Smooth muscle cell (in vitro differentiated cells): ENCODE results near the gene CDK14. TPM values are rescaled to one million over a fixed set of nuclear protein-coding genes. Genes with fewer than 3 reads are reported as not detected.

Experiments used
- DNase-seq: peaks from one replicate; lab custom pipeline; 2025; ENCODE audit not compliant: unreplicated experiment; lab: John Stamatoyannopoulos, UW
- H2AFZ ChIP-seq: fragments of 200-600 bp; sonication (generic); 2 replicates; pipeline ENCODE4 v1.6.0; 2016; ENCODE audit warnings: antibody characterized with exemption, low read depth, mild to moderate bottlenecking
- H3F3A ChIP-seq: fragments of 200-600 bp; sonication (generic); 2 replicates; pipeline ENCODE4 v1.6.0; 2017; ENCODE audit warnings: antibody characterized with exemption, low read depth
- H3K27ac ChIP-seq: fragments of 200-600 bp; sonication (generic); 2 replicates; pipeline ENCODE4 v1.5.1; 2016; ENCODE audit warnings: low read depth, mild to moderate bottlenecking
- H3K27me3 ChIP-seq: fragments of 200-600 bp; sonication (generic); 2 replicates; pipeline ENCODE4 v1.6.1; 2016; ENCODE audit warnings: low read depth, mild to moderate bottlenecking
- H3K36me3 ChIP-seq: fragments of 200-600 bp; sonication (generic); 2 replicates; pipeline ENCODE4 v1.5.1; 2016; ENCODE audit warnings: low read depth
- H3K4me1 ChIP-seq: fragments of 200-600 bp; sonication (generic); 2 replicates; pipeline ENCODE4 v1.5.1; 2016; ENCODE audit warnings: low read depth
- H3K4me2 ChIP-seq: fragments of 200-600 bp; sonication (generic); 2 replicates; pipeline ENCODE4 v1.6.0; 2016; ENCODE audit warnings: mild to moderate bottlenecking
- H3K4me3 ChIP-seq: fragments of 200-600 bp; sonication (generic); 2 replicates; pipeline ENCODE4 v1.5.1; 2016; ENCODE audit warnings: mild to moderate bottlenecking
- H3K79me2 ChIP-seq: fragments of 200-600 bp; sonication (generic); 2 replicates; pipeline ENCODE4 v1.6.0; 2016; ENCODE audit warnings: low read depth, mild to moderate bottlenecking
- H3K9ac ChIP-seq: fragments of 200-600 bp; sonication (generic); 2 replicates; pipeline ENCODE4 v1.6.0; 2016; ENCODE audit warnings: low read depth
- H3K9me3 ChIP-seq: fragments of 200-600 bp; sonication (generic); replicated peaks from 2 replicates; pipeline ENCODE4 v1.5.1; 2016; ENCODE audit warnings: low read depth
- H4K20me1 ChIP-seq: fragments of 200-600 bp; sonication (generic); 2 replicates; pipeline ENCODE4 v1.6.0; 2016; ENCODE audit warnings: low read depth
- CTCF ChIP-seq: fragments of 200-600 bp; sonication (generic); IDR thresholded peaks from 2 replicates; pipeline ENCODE4 v1.5.1; 2017; ENCODE audit warnings: borderline replicate concordance, mild to moderate bottlenecking, antibody characterized with exemption; ENCODE audit not compliant: insufficient read depth, poor library complexity, severe bottlenecking
- WGBS: methylation state at CpG from one replicate; pipeline ENCODE4 v1.1.7; 2016; ENCODE audit warnings: low lambda C conversion rate; 5-methylcytosine and 5-hydroxymethylcytosine counted together
- polyA plus RNA-seq: library from polyadenylated mRNA; unstranded; fragments of >200 nt; fragmentation: Nextera tagmentation; extraction: Ambion mirVana; gene quantifications from 2 replicates; pipeline ENCODE4 v1.2.1, GENCODE V29; 2016
- total RNA-seq: library from RNA; depleted of rRNA; stranded (reverse); fragments of >200 nt; gene quantifications from 2 replicates; pipeline ENCODE4 v1.2.3, GENCODE V29; 2014

Gene CDK14
- total and polyA plus RNA-seq, 2 experiments from 2014 or later, result 4.1 to 5.3 TPM

- no peak overlapping the region for H3K4me3 ChIP-seq
- H3K36me3 ChIP-seq, result no peaks in the 10 kb centered on the region
- H3K4me2 ChIP-seq, result no peak overlapping the region
- H3K79me2 ChIP-seq, result no peaks in the 10 kb centered on the region
- no peak overlapping the region for H3K27ac ChIP-seq
- no peak for TF ChIP-seq CTCF
- no peak for DNase-seq
- H3K9ac ChIP-seq, result no peak overlapping the region
- WGBS, result 96% methylated on average over 1 of the region's 1 CpG
- H3F3A ChIP-seq, result no peaks in the 10 kb centered on the region
- H4K20me1 ChIP-seq, result no peaks in the 10 kb centered on the region
- H3K9me3 ChIP-seq, result no peaks in the 10 kb centered on the region
- H3K4me1 ChIP-seq, result peaks cover 3% of the 10 kb centered on the region
- H3K27me3 ChIP-seq, result no peaks in the 10 kb centered on the region
- H2AFZ ChIP-seq, result no peak overlapping the region
Measured at GRCh38 chr7:91103363-91103762, 507.2 kb downstream of the CDK14 start.

GRCh38 chr7:91107460-91107859 lies 511.3 kb downstream of the CDK14 start:
- H3K9ac ChIP-seq, result no peak overlapping the region
- no peaks in the 10 kb centered on the region for H3K79me2 ChIP-seq
- H2AFZ ChIP-seq, result no peak overlapping the region
- no peaks in the 10 kb centered on the region for H3K36me3 ChIP-seq
- no peak for TF ChIP-seq CTCF
- no peaks in the 10 kb centered on the region for H3K27me3 ChIP-seq
- peaks cover 7% of the 10 kb centered on the region for H3K4me1 ChIP-seq
- no peaks in the 10 kb centered on the region for H3F3A ChIP-seq
- no peak overlapping the region for H3K4me2 ChIP-seq
- H3K4me3 ChIP-seq, result no peak overlapping the region
- H3K27ac ChIP-seq, result no peak overlapping the region
- no peaks in the 10 kb centered on the region for H3K9me3 ChIP-seq
- DNase-seq, result no peak
- no peaks in the 10 kb centered on the region for H4K20me1 ChIP-seq
- 93% methylated on average over 3 of the region's 3 CpGs for WGBS

DNA sequence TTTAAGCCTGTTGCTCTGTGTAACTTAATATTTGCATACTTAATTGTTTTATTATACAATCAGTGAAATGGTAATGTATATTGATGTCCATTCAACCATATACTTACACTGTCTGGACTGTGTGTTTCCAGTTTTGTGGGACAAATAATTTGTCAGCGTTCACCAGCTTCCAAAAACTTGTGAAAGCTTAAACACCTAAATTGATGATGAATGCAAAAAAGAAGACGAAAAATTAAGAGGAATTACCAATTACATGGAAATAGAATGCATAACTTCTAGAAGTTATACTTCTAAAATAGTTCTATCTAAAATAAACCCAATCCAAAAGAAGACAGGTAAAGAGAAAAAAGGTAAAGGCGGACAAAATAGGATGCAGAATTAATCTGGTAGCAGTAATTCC lies 513.1 kb downstream of the CDK14 start:
- Histone ChIP-seq H3K4me3 (no peak overlapping the region), H3K9me3 (no peaks in the 10 kb centered on the region), H3K9ac (no peak overlapping the region), H3K4me2 (no peak overlapping the region), H3K4me1 (peaks cover 7% of the 10 kb centered on the region), H3K27ac (no peak overlapping the region), H2AFZ (no peak overlapping the region), H3F3A (no peaks in the 10 kb centered on the region), H3K79me2 (no peaks in the 10 kb centered on the region), H3K27me3 (no peaks in the 10 kb centered on the region), H4K20me1 (no peaks in the 10 kb centered on the region), H3K36me3 (no peaks in the 10 kb centered on the region)
- WGBS, result 96% methylated on average over 3 of the region's 3 CpGs
- DNase-seq, result no peak
- no peak for TF ChIP-seq CTCF

DNA sequence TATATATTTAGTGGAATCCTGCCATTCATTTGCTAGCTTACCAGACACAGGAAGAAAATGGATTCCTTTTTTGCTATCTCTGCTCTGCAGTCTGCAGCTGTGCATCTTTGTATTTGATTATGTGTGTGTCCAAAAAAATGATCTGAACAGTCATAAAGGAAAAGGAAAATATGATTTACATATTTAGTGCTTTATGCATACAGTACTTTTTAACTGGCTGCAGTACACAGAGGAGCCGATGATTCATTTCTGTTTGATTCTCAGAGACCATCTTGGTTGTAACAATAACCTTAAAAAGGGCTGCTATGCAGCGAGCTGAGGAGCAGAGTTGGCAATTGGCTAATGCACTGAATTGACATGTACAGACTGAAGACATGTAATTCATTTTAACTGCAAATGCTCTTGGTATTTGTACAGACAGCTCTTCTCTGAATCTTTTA lies 516.8 kb downstream of the CDK14 start:
- TF ChIP-seq CTCF, result no peak
- no peak overlapping the region for H3K27ac ChIP-seq
- H4K20me1 ChIP-seq, result no peaks in the 10 kb centered on the region
- H3K9ac ChIP-seq, result no peak overlapping the region
- H3K4me2 ChIP-seq, result no peak overlapping the region
- no peak overlapping the region for H3K4me3 ChIP-seq
- 70% methylated on average over 2 of the region's 2 CpGs for WGBS
- no peaks in the 10 kb centered on the region for H3K9me3 ChIP-seq
- no peaks in the 10 kb centered on the region for H3K79me2 ChIP-seq
- H3F3A ChIP-seq, result no peaks in the 10 kb centered on the region
- no peaks in the 10 kb centered on the region for H3K36me3 ChIP-seq
- no peaks in the 10 kb centered on the region for H3K27me3 ChIP-seq
- no peak for DNase-seq
- peak overlapping the region; percentile 65 for H2AFZ ChIP-seq
- peaks cover 7% of the 10 kb centered on the region for H3K4me1 ChIP-seq
